ENCODE measurements around the gene PEBP1. TPM values are rescaled to one million over a fixed set of nuclear protein-coding genes. Genes with fewer than 3 reads are reported as not detected.

The PEBP1 gene
- total and polyA plus RNA-seq, 2 of the 8 experiments (the other 6 are each of a cell fraction or from before 2014, with no cell fraction given), result 444 to 622 TPM

GRCh38 chr12:118101051-118101450, 34.9 kb upstream of the PEBP1 start:
- peaks cover 7% of the 10 kb centered on the region for H3K79me1 ChIP-seq (ENCODE audit: low read depth, low read length)
- H3K4ac ChIP-seq (replicated peaks; ENCODE audit: insufficient read length, low read depth, low read length), result no peak overlapping the region
- no peak overlapping the region for H4K5ac ChIP-seq (ENCODE audit: insufficient read length, low read depth, low read length)
- H4K8ac ChIP-seq (ENCODE audit: extremely low read depth, insufficient read depth, low read length), result no peak overlapping the region
- POLR2A ChIA-PET (ENCODE audit: partially characterized antibody), result interaction anchor here (0.8 to 7.3 kb wide), 6 partner anchors 9 to 275 kb away, joined by 3 to 103 read pairs (median 19); partner anchors contain the start of genes PEBP1, SUDS3 and WSB2
- H3K18ac ChIP-seq (ENCODE audit: extremely low read depth, low read length), result no peak overlapping the region
- H4K91ac ChIP-seq (replicated peaks; ENCODE audit: insufficient read length, low read length), result no peak overlapping the region
- no peak overlapping the region for H2BK120ac ChIP-seq (replicated peaks; ENCODE audit: low read depth, low read length)
- H3K56ac ChIP-seq (replicated peaks; ENCODE audit: insufficient read length, low read depth, low read length), result no peak overlapping the region
- CTCF ChIA-PET (ENCODE audit: partially characterized antibody), result interaction anchor here (0.6 to 1.9 kb wide), 2 partner anchors 37 to 277 kb away, joined by 3 to 8 read pairs; no protein-coding TSS in a partner anchor
- no peak overlapping the region for H3K23ac ChIP-seq (ENCODE audit: insufficient read length)
- H2AFZ ChIP-seq (ENCODE audit: low read length), result no peak overlapping the region
- no peak overlapping the region for H3K4me3 ChIP-seq (ENCODE audit: extremely low read depth in 1 of 4, insufficient read depth in 2 of 4, low read depth in 3 of 4, low read length in 4 of 4)
- H3K4me1 ChIP-seq (replicated peaks in 1 of 4; ENCODE audit: control insufficient read depth in 3 of 4, insufficient read depth in 4 of 4, low read length in 3 of 4), result peaks cover 0 to 9% (median 5%) of the 10 kb centered on the region in 4 experiments; a peak in 4 of 7 replicates
- H3K9me3 ChIP-seq (ENCODE audit: insufficient read depth in 2 of 2, low read depth in 1 of 2, low read length in 1 of 2), result no peaks in the 10 kb centered on the region
- TF ChIP-seq PHF8 (conservative IDR thresholded peaks at IDR 0.05; ENCODE audit: low read depth, low read length) (no peak), YY1 (IDR thresholded peaks at IDR 0.05; ENCODE audit: low read depth, low read length) (no peak), ASH2L (IDR thresholded peaks at IDR 0.05; ENCODE audit: low read length) (no peak)
- no peaks in the 10 kb centered on the region for H3K27me3 ChIP-seq (replicated peaks in 1 of 4; ENCODE audit: control insufficient read depth in 3 of 4, extremely low read depth in 1 of 4, insufficient read depth in 3 of 4, low read length in 3 of 4)
- no peak overlapping the region for H3K9ac ChIP-seq (replicated peaks in 1 of 4; ENCODE audit: extremely low read depth in 1 of 4, low read depth in 3 of 4, low read length in 3 of 4)
- H4K20me1 ChIP-seq (replicated peaks in 1 of 2; ENCODE audit: control insufficient read depth in 1 of 2, insufficient read depth in 2 of 2, low read length in 2 of 2), result no peaks in the 10 kb centered on the region
- FAIRE-seq (no peak), DNase-seq (ENCODE audit: low read depth in 1 of 2, low spot score in 2 of 2) (no peak)
- peaks cover 8 to 51% of the 10 kb centered on the region in 2 experiments for H3K79me2 ChIP-seq (ENCODE audit: control insufficient read depth in 1 of 2, insufficient read depth in 2 of 2, low read length in 2 of 2)
- peaks cover 5% of the 10 kb centered on the region; the same call in 1 of the 2 replicates for H3K23me2 ChIP-seq (ENCODE audit: low read depth, low read length)
- H2AK5ac ChIP-seq (ENCODE audit: low read depth, low read length), result no peak overlapping the region
- H3K14ac ChIP-seq (ENCODE audit: insufficient read length), result no peak overlapping the region
- 91% methylated on average over 3 of the region's 3 CpGs; no CpG with 5 or more reads in 1 of the 2 experiments for WGBS, 2 experiments (ENCODE audit: extremely low coverage in 1 of 2, insufficient coverage in 1 of 2, insufficient read length in 1 of 2, insufficient replicate concordance in 2 of 2, low coverage in 1 of 2, low lambda C conversion rate in 2 of 2, missing lambda C conversion rate in 1 of 2)
- no peak overlapping the region for H2BK20ac ChIP-seq (ENCODE audit: low read length)
- no peak overlapping the region for H3K4me2 ChIP-seq (ENCODE audit: insufficient read depth in 1 of 2, low read depth in 2 of 2, low read length in 2 of 2)
- no peak overlapping the region for H2BK12ac ChIP-seq (ENCODE audit: low read depth, low read length)
- no peak overlapping the region for H2BK15ac ChIP-seq (ENCODE audit: low read length)
- no peak overlapping the region for H2BK5ac ChIP-seq (ENCODE audit: low read depth, low read length)
- H3K36me3 ChIP-seq (ENCODE audit: control insufficient read depth in 2 of 4, insufficient read depth in 4 of 4, low read length in 3 of 4), result peaks cover 3 to 8% (median 4%) of the 10 kb centered on the region in 4 experiments; a peak in 5 of 8 replicates
- H3K27ac ChIP-seq (ENCODE audit: low read depth, low read length), result no peak overlapping the region
